Nephron (organoid): ENCODE data around the gene CLDN18.

Experiments used
- H3K27ac Mint-ChIP-seq, 3 experiments: 2 replicates each; pipeline ENCODE4 v1.8.0; 2020; ENCODE audit warnings: mixed read lengths in 3 of 3, mild to moderate bottlenecking in 2 of 3, moderate library complexity in 1 of 3
- H3K27me3 Mint-ChIP-seq: 2 replicates; pipeline ENCODE4 v1.8.0; 2021; ENCODE audit warnings: low read depth, mild to moderate bottlenecking, moderate library complexity, mixed read lengths
- H3K36me3 Mint-ChIP-seq: 2 replicates; pipeline ENCODE4 v1.8.0; 2020; ENCODE audit warnings: low read depth, mixed read lengths
- H3K4me1 Mint-ChIP-seq: 2 replicates; pipeline ENCODE4 v1.8.0; 2020; ENCODE audit warnings: mixed read lengths
- H3K4me3 Mint-ChIP-seq, 3 experiments: 2 replicates each; pipeline ENCODE4 v1.8.0; 2020; ENCODE audit warnings: mild to moderate bottlenecking in 3 of 3, mixed read lengths in 3 of 3, moderate library complexity in 2 of 3
- H3K9me3 Mint-ChIP-seq: 2 replicates; pipeline ENCODE4 v1.8.0; 2020; ENCODE audit warnings: mixed read lengths
- CTCF ChIP-seq, 3 experiments: fragments of 200-600 bp; sonication (generic); IDR thresholded peaks; one replicate each; pipeline ENCODE4 v1.5.0; 2021; ENCODE audit warnings: antibody characterized with exemption in 3 of 3; ENCODE audit not compliant: unreplicated experiment in 3 of 3

CLDN18 gene

GRCh38 chr3:138072796-138073195, 62.8 kb downstream of the CLDN18 start:
- H3K36me3 Mint-ChIP-seq: peaks cover 48% of the 10 kb centered on the region
- peaks cover 10% of the 10 kb centered on the region for H3K9me3 Mint-ChIP-seq
- no peak overlapping the region for H3K4me3 Mint-ChIP-seq
- no peak for TF ChIP-seq CTCF (IDR thresholded peaks at IDR 0.05; ENCODE audit: unreplicated experiment in 3 of 3)
- no peaks in the 10 kb centered on the region for H3K27me3 Mint-ChIP-seq
- H3K27ac Mint-ChIP-seq: no peak overlapping the region
- no peaks in the 10 kb centered on the region for H3K4me1 Mint-ChIP-seq

- Mint-ChIP-seq H3K36me3 (peaks cover 68% of the 10 kb centered on the region), H3K4me1 (peaks cover 10% of the 10 kb centered on the region), H3K27ac (no peak overlapping the region), H3K4me3 (no peak overlapping the region), H3K9me3 (peaks cover 10% of the 10 kb centered on the region), H3K27me3 (no peaks in the 10 kb centered on the region)
- no peak for TF ChIP-seq CTCF (IDR thresholded peaks at IDR 0.05; ENCODE audit: unreplicated experiment in 3 of 3)
Observed at GRCh38 chr3:138078096-138078495, 68.1 kb downstream of the CLDN18 start.

- peaks cover 10% of the 10 kb centered on the region for H3K4me1 Mint-ChIP-seq
- H3K9me3 Mint-ChIP-seq: peaks cover 10% of the 10 kb centered on the region
- H3K27me3 Mint-ChIP-seq: no peaks in the 10 kb centered on the region
- H3K27ac Mint-ChIP-seq: no peak overlapping the region
- peaks cover 67% of the 10 kb centered on the region for H3K36me3 Mint-ChIP-seq
- H3K4me3 Mint-ChIP-seq: no peak overlapping the region
- TF ChIP-seq CTCF (IDR thresholded peaks at IDR 0.05; ENCODE audit: unreplicated experiment in 3 of 3): no peak
Observed at GRCh38 chr3:138078901-138079344, 69.0 kb downstream of the CLDN18 start.

- Mint-ChIP-seq H3K27ac (no peak overlapping the region), H3K9me3 (peaks cover 7% of the 10 kb centered on the region), H3K4me1 (peaks cover 10% of the 10 kb centered on the region), H3K36me3 (peaks cover 69% of the 10 kb centered on the region), H3K27me3 (no peaks in the 10 kb centered on the region), H3K4me3 (no peak overlapping the region)
- no peak for TF ChIP-seq CTCF (IDR thresholded peaks at IDR 0.05; ENCODE audit: unreplicated experiment in 3 of 3)
Observed at GRCh38 chr3:138079901-138080300, 69.9 kb downstream of the CLDN18 start.

GRCh38 chr3:138081371-138082084, 71.6 kb downstream of the CLDN18 start:
- Mint-ChIP-seq H3K4me1 (peaks cover 10% of the 10 kb centered on the region), H3K27ac (no peak overlapping the region), H3K4me3 (no peak overlapping the region), H3K36me3 (peaks cover 60% of the 10 kb centered on the region), H3K9me3 (peaks cover 5% of the 10 kb centered on the region), H3K27me3 (no peaks in the 10 kb centered on the region)
- no peak for TF ChIP-seq CTCF (IDR thresholded peaks at IDR 0.05; ENCODE audit: unreplicated experiment in 3 of 3)
